Epithelial cell of esophagus (primary cell): ENCODE data around the gene CD27.
"Not testable (repeated sequence)": the region's sequence is repeated elsewhere in the genome, so short reads cannot be mapped to it uniquely, and the experiment has no call there.

Experiments used
- DNase-seq: peaks from one replicate; pipeline ENCODE4 v3.0.0; 2010; ENCODE audit warnings: low read depth
- H3K4me3 ChIP-seq: 2 replicates; pipeline ENCODE4 v1.5.1; 2011; ENCODE audit warnings: mild to moderate bottlenecking, low read length, control low read depth
- TF ChIP-seq, protein P1 (sequence below): IDR thresholded peaks from 2 replicates; pipeline ENCODE4 v1.5.1; 2011; ENCODE audit warnings: low read depth, mild to moderate bottlenecking, low read length, control low read depth, inconsistent platforms; ENCODE audit not compliant: insufficient read depth; ENCODE audit errors: missing control alignments

The CD27 gene

DNA sequence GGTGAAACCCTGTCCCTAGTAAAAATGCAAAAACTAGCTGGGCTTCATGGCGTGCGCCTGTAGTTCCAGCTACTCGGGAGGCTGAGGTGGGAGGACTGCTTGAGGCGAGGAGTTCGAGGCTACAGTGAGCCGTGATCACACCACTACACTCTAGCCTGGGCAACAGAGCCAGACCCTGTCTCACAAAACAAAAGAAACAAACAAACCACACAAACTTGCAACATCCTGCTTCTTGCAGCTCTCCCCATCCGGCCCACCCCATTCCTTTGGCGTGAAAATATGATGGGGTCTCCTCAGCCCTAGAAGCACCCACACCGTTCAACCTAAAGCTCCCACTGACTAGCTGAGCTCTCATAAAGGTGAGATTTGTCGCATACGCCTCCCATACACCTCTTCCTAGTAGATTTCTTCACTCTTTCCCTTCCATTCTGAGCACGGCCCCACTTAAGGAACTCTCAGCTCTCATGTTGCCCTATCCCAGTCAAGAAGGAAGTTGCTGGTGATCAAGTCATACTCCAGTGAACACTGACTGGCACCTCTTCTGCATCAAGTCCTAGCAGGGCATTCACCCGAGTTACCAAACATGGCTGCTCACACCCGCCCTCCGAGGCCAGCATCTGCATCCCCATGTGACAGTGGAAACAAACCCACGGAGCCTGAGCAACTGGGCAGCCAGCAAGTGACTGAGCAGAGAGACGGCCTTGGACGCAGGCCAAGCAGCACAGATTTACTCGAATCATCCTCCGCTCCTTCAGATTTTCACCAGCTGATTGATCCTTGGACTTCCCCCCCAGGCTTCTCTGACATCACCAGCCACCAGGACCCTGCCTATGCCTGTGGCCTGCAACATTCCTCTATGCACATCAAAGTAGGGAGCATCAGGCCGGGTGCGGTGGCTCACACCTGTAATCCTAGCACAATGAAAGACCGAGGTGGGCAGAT, 18.9 kb upstream of the CD27 start:
- DNase-seq: no peak

DNA sequence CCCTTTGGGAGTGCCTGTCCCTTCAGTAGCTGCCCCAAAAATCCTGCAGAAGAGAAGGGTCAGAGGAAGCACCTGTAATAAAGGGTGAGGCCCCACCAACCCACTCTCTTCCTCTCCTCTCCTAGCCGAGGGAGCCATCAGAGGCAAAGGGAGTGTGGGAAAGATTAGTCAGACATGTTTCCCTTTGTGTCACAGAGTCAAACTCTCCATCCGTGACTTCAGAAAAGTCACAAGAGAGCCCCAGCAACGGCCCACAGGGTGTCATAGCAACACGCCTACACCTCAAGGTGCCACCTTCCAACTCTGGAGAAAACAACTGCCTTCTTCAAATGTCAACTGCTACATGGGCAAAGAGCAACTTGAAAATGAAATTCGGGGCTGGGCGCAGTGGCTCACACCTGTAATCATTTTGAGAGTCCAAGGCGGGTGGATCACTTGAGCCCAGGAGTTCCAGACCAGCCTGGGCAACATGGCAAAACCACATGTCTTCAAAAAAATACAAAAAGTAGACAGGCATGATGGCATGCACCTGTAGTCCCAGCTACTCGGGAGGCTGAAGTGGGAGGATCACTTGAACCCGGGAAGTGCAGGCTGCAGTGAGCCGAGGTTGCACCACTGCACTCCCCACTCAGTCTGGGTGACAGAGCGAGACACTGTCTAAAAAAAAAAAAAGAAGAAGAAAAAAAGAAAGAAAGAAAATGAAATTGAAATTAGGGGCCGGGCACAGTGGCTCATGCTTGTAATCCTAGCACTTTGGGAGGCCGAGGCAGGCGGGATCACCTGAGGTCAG, 17.7 kb upstream of the CD27 start:
- TF ChIP-seq, protein P1, sequence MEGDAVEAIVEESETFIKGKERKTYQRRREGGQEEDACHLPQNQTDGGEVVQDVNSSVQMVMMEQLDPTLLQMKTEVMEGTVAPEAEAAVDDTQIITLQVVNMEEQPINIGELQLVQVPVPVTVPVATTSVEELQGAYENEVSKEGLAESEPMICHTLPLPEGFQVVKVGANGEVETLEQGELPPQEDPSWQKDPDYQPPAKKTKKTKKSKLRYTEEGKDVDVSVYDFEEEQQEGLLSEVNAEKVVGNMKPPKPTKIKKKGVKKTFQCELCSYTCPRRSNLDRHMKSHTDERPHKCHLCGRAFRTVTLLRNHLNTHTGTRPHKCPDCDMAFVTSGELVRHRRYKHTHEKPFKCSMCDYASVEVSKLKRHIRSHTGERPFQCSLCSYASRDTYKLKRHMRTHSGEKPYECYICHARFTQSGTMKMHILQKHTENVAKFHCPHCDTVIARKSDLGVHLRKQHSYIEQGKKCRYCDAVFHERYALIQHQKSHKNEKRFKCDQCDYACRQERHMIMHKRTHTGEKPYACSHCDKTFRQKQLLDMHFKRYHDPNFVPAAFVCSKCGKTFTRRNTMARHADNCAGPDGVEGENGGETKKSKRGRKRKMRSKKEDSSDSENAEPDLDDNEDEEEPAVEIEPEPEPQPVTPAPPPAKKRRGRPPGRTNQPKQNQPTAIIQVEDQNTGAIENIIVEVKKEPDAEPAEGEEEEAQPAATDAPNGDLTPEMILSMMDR: no peak
- no peak overlapping the region for H3K4me3 ChIP-seq
- no peak for DNase-seq

More for the DNA sequence above, 18.9 kb upstream of the CD27 start:
- TF ChIP-seq, protein P1: no peak
- no peak overlapping the region for H3K4me3 ChIP-seq

DNA sequence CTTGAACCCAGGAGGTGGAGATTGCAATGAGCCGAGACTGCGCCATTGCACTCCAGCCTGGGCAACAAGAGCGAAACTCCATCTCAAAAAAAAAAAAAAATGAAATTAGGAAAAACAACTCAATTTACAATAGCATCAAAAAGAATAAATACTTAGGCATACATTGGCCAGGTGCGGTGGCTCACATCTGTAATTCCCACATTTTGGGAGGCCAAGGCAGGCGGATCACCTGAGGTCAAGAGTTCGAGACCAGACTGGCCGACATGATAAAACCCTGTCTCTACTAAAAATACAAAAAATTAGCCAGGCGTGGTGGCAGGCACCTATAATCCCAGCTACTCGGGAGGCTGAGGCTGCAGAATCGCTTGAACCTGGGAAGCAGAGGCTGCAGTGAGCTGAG, 17.0 kb upstream of the CD27 start:
- DNase-seq, H3K4me3 ChIP-seq: not testable (repeated sequence)

DNA sequence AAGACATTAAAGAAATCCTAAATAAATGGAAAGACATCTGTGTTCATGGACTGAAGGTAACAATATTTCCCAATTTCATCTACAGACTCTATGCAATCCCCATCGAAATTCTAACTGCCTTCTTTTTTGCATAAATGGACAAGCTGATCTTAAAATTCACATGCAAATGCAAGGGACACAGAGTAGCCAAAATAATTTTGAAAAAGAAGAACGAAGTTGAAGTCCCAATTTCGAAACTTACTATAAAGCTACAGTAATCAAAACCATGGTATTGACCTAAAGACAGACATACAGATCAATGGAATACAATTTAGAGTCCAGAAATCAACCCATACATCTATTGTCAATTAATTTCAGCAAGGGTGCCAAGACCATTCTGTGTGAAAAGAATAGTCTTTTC, 16.4 kb upstream of the CD27 start:
- TF ChIP-seq, protein P1: no peak
- H3K4me3 ChIP-seq: no peak overlapping the region
- no peak for DNase-seq

DNA sequence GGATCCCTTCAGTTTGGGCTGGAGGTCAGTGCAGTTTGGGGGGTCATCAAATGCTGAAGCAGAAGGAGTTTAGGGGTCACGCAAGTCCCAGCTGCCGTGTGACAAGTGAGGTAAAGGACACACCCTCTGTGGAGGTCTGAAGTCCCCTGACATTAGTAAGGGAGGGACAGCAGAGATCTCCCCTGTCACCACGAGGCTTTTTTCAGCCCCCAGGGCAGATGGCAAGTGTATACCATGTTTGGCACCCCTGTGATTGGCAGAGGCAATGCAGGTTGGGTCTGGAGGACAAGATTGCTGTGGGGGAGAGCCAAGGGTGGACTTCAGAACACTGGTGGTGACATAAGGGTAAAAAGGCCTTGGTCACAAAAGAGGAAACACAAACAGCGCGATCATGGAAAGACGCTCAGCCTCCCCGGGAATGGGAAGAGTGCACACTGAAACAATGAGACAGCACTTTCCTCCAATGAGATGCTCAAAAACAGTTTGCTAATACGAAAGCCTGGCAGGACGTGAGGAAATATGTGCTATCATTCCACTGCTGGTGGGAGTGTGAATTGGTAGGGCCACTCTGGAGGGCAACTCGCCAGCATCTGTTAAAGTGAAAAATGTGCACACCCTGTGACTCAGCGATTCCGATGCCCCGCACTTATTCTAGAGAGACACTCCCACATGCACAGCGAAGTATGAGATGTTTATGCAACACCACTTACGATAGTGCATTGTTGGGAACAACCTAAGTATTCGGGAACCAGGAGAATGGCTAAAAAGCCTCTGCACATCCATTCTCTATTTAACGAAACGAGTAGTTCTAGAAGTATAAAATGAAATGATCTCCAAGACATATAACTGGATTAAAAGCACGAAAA, 14.4 kb upstream of the CD27 start:
- TF ChIP-seq, protein P1: no peak
- H3K4me3 ChIP-seq: peak overlapping the region; percentile 5
- peak; percentile 90 for DNase-seq

DNA sequence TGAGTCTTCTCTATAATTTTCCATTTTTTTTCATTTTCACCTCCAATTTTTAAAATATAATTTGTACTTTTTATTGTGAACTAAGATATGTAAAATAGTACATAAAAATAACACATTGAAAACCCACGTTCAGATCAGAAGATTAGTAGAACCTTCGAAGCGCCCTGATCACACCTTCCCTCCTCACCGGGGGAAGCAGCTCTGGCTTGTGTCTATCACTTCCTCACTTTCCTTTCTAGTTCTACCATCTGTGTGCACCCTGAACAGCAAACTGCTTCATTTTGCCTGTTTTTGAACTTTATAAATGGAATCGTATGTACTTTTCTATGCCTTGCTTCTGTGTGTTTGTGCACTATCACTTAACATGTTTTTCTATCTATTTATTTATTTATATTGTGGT, 11.8 kb upstream of the CD27 start:
- H3K4me3 ChIP-seq: no peak overlapping the region
- no peak for DNase-seq
- TF ChIP-seq, protein P1: no peak
